Measurements from ENCODE around the gene PHPT1.
"Not testable (repeated sequence)": the region's sequence is repeated elsewhere in the genome, so short reads cannot be mapped to it uniquely, and the experiment has no call there.

The PHPT1 gene

DNA sequence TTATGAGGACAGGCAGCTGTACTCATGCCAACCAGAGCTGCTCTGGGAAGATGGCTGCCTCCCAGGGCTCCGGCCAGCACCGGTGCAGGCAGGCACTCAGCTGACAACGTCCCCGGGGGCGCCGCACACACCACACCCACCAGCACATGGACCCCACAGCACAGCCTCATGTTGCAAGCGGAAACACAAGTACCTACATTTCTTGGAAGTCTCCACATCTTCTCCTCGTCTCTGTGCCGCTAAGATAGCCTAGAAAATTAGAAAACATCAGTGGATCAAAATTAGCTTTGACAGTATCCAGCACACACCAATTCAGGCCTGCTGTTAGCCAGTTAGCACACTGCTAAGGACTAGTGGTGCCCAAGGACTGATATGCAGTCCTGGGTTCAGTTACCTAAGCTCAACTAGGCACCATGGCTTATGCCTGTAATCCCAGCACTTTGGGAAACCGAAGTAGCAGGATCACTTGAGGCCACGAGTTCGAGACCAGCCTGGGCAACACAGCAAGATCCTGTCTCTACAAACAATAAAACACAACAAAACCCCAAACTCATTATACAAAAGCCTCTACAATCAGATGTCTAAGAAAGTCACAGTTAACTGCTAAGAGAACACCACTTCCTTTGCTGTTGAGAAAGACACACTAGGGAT is 14.5 kb downstream of the PHPT1 start:
- no peak overlapping the region for H3K27ac Mint-ChIP-seq

DNA sequence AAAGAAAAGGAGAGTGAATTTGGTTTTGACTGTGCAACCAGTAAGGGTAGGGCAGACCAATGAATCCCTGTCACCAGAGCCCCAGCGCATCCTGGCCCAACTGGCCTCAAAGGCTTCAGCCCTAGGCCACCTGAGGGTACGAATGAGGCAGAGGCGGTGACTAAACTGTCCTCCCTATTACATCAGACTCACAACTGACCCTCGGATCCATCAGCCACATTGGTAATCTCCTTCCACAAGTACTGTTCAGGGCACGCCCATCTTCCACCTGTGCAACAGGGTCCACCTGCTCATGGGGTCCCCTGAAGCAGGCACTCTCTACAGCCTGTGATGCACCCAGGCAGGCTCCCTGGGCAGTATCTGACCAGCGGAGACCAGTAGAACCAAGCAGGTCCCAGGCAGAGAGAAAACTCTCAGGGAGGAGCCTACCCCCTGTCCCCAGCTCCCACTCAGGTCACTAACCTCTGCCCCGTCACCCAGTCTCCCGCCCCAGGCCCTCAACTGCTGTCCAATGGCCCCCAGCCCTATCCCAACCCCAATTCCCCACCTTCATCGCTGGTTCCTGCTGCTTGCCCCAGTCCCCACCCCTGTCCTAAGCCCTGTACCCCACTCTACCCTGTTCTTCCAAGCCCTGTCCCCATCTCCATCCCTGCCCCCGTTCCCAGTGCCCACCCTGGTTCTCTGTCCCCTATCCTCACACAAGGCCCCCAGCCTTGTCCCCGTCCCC is 16.0 kb downstream of the PHPT1 start:
- peaks cover 6% of the 10 kb centered on the region for H3K4me1 Mint-ChIP-seq
- H3K36me3 Mint-ChIP-seq (ENCODE audit: low read depth): peaks cover 39% of the 10 kb centered on the region
- DNase-seq: no peak
- TF ChIP-seq, protein P1, sequence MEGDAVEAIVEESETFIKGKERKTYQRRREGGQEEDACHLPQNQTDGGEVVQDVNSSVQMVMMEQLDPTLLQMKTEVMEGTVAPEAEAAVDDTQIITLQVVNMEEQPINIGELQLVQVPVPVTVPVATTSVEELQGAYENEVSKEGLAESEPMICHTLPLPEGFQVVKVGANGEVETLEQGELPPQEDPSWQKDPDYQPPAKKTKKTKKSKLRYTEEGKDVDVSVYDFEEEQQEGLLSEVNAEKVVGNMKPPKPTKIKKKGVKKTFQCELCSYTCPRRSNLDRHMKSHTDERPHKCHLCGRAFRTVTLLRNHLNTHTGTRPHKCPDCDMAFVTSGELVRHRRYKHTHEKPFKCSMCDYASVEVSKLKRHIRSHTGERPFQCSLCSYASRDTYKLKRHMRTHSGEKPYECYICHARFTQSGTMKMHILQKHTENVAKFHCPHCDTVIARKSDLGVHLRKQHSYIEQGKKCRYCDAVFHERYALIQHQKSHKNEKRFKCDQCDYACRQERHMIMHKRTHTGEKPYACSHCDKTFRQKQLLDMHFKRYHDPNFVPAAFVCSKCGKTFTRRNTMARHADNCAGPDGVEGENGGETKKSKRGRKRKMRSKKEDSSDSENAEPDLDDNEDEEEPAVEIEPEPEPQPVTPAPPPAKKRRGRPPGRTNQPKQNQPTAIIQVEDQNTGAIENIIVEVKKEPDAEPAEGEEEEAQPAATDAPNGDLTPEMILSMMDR (IDR thresholded peaks at IDR 0.05): no peak
- peaks cover 4% of the 10 kb centered on the region for H3K27me3 Mint-ChIP-seq (ENCODE audit: low read depth, poor library complexity)
- no peak overlapping the region for H3K27ac Mint-ChIP-seq
- H3K9me3 Mint-ChIP-seq: peaks cover 33% of the 10 kb centered on the region
- H3K4me3 Mint-ChIP-seq: peak overlapping the region; percentile 83

More for the DNA sequence above, 14.5 kb downstream of the PHPT1 start:
- H3K9me3 Mint-ChIP-seq: peaks cover 19% of the 10 kb centered on the region
- TF ChIP-seq, protein P1 (IDR thresholded peaks at IDR 0.05): no peak
- no peaks in the 10 kb centered on the region for H3K27me3 Mint-ChIP-seq (ENCODE audit: low read depth, poor library complexity)
- peaks cover 27% of the 10 kb centered on the region for H3K36me3 Mint-ChIP-seq (ENCODE audit: low read depth)
- H3K4me3 Mint-ChIP-seq: no peak overlapping the region
- DNase-seq: no peak
- peaks cover 6% of the 10 kb centered on the region for H3K4me1 Mint-ChIP-seq

DNA sequence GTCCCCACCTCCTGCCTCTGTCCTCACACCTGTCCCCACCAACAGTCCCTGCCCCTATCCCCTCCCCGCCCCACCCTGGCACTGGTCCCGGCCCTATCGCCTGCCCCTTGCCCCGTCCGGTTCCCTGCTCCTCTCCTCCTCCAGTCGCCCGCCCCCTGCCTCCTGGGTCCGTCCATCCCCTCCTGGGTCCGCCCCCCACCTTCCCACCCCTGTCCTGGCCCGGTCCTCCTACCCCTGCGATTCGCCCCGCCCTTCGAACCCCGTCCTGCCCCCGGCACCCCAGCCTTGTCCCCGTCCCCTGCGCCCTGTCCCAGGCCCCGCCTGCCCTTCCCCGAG is 16.5 kb downstream of the PHPT1 start:
- DNase-seq: no peak
- Mint-ChIP-seq H3K27ac (no peak overlapping the region), H3K4me3 (peak overlapping the region; percentile 83), H3K4me1 (peaks cover 6% of the 10 kb centered on the region), H3K9me3 (peaks cover 38% of the 10 kb centered on the region), H3K36me3 (ENCODE audit: low read depth) (peaks cover 39% of the 10 kb centered on the region), H3K27me3 (ENCODE audit: low read depth, poor library complexity) (peaks cover 4% of the 10 kb centered on the region)
- TF ChIP-seq, protein P1 (IDR thresholded peaks at IDR 0.05): no peak

DNA sequence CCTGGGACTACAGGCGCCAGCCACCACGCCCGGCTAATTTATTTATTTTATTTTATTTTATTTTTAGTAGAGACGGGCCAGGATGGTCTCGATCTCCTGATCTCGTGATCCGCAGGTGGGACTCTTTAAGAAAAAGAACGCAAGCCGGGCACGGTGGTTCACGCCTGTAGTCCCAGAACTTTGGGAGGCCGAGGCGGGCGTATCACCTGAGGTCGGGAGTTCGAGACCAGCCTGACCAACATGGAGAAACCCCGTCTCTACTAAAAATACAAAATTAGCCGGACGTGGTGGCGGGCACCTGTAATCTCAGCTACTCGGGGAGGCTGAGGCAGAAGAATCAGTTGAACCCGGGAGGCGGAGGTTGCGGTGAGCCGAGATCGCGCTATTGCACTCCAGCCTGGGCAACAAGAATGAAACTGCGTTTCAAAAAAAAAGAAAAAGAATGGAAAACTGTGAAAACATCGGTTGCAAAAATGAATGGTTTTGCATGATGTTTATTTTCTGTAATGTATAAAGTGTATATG is 17.8 kb downstream of the PHPT1 start:
- Mint-ChIP-seq H3K4me3 (peak overlapping the region; percentile 68), H3K9me3 (peaks cover 51% of the 10 kb centered on the region), H3K36me3 (ENCODE audit: low read depth) (peaks cover 43% of the 10 kb centered on the region)
- not testable (repeated sequence) for DNase-seq; H3K4me1 Mint-ChIP-seq; H3K27ac Mint-ChIP-seq; H3K27me3 Mint-ChIP-seq (ENCODE audit: low read depth, poor library complexity)

DNA sequence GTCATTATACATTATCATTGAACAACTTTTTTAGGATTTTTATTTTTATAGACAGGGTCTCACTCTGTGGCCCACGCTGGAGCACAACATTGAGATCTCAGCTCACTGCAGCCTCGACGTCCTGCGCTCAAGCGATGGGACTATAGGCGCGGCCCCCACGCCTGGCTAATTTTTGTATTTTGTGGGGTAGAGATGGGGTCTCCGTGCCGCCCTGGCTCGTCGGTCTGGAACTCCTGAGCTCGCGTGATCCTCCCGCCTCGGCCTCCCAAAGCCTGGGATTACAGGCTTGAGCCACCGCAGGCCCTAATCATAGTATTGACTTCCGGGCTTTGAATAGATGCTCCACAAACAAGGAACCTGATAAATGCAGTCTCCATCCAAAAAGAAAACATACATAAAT is 18.3 kb downstream of the PHPT1 start:
- Mint-ChIP-seq H3K27me3 (ENCODE audit: low read depth, poor library complexity) (peaks cover 4% of the 10 kb centered on the region), H3K4me3 (peak overlapping the region; percentile 68), H3K27ac (no peak overlapping the region), H3K4me1 (peaks cover 6% of the 10 kb centered on the region), H3K36me3 (ENCODE audit: low read depth) (peaks cover 43% of the 10 kb centered on the region), H3K9me3 (peaks cover 56% of the 10 kb centered on the region)
- TF ChIP-seq, protein P1 (IDR thresholded peaks at IDR 0.05): no peak
- no peak for DNase-seq

DNA sequence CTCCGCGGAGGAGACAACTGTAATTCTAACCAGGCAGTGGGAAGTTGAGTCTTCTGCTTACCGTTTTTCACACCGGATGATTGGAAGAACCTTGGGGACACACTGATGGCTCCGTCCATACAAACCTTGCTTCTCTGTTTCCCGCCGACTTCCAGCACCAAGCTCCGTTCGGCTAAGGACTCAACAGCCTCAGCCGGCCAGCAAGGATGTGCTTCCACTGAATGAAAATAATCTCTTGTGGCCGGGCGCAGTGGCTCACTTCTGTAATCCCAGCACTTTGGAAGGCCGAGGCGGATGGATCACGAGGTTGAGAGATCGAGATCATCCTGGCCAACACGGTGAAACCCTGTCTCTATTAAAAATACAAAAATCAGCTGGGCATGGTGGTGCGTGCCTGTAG is 18.7 kb downstream of the PHPT1 start:
- DNase-seq: no peak
- peak overlapping the region; percentile 68 for H3K4me3 Mint-ChIP-seq
- peaks cover 60% of the 10 kb centered on the region for H3K9me3 Mint-ChIP-seq

More for the DNA sequence above, 18.7 kb downstream of the PHPT1 start:
- peaks cover 4% of the 10 kb centered on the region for H3K27me3 Mint-ChIP-seq (ENCODE audit: low read depth, poor library complexity)
- H3K27ac Mint-ChIP-seq: peak overlapping the region; percentile 72
- peaks cover 43% of the 10 kb centered on the region for H3K36me3 Mint-ChIP-seq (ENCODE audit: low read depth)
- peaks cover 6% of the 10 kb centered on the region for H3K4me1 Mint-ChIP-seq
- TF ChIP-seq, protein P1 (IDR thresholded peaks at IDR 0.05): no peak

Measured in nephron progenitor cell (in vitro differentiated cells).